ENCODE data around the gene ATP6V0A4.
A peak's percentile ranks its signal among the peaks of the same experiment; 100 is the strongest.
"Not testable (repeated sequence)": the region's sequence is repeated elsewhere in the genome, so short reads cannot be mapped to it uniquely, and the experiment has no call there.

ATP6V0A4 gene

DNA sequence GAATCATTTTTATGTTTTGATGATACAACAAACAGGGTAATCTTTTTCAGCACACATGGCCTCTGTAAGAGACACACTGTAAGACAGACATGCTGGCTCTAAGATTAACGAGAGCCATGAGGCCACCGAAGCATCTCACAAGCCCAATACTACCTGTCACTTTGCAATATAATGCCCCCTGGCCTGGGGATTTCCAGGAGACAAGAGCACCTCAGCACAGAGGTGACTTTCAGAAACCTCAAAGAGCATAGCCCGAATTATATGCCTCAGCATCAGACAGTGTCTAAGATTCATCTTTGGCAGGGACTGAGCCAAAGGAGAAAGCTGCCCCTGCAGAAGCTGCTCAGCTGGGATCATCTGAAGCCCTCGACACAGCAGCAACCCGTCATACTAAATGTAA lies 44.4 kb downstream of the ATP6V0A4 start:
- DNase-seq (ENCODE audit: extremely low spot score, insufficient read length, low read depth), result no peak
- no peak for FAIRE-seq

GRCh38 chr7:138753150-138753518 lies 44.9 kb downstream of the ATP6V0A4 start:
- FAIRE-seq, result no peak
- DNase-seq (ENCODE audit: extremely low spot score, insufficient read length, low read depth), result no peak

DNA sequence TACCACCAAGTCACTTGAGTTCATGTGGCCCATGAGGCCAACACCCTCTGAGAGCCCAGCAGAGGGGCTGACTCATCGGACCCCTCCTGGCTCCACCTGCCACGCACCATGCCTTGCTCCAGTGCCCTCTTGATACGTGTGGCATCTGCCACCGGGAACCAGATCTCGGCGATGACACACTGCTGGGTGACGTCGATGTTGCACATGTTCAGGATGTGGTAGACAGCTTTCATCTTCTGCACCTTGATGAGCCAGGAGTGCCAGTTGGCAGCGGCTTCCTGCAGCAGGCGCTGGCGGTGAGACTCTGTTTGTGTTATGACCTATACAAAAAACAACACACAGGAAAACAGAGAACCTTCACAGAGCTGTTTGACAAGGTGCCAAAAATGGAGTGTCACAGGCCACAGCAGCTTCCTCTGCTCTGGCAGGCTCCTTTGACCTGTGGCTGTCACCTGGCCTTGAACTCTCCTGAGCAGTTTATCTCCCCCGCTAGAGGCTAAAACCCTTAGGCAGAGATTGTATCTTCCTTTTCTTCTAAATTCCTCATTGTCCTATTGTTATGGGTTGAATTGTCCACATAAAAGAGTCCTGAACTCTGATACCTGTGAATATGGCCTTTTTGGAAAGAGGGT lies 45.4 kb downstream of the ATP6V0A4 start:
- FAIRE-seq (peak; percentile 71), DNase-seq (ENCODE audit: extremely low spot score, insufficient read length, low read depth) (peak; percentile 26)

GRCh38 chr7:138750901-138751464 lies 47.0 kb downstream of the ATP6V0A4 start:
- DNase-seq (ENCODE audit: extremely low spot score, insufficient read length, low read depth) (no peak), FAIRE-seq (no peak)

DNA sequence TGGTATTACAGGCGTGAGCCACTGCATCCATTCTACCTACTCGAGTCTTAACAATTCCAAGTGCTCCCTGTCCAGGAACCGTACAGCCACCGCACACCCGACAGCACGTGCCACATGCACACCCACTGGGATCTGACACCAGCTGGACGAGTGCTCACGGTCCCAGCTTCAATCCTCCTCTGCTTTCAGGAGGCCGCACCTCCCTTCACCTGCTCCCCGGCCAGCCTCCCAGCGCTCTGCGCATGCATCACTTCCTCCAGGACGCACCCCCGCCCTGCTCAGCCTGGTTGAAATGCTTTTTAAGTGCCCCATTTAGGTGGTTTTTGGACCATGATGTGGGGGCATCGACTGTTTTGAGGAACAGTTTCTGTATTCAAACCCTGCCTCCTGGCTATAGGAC lies 47.5 kb downstream of the ATP6V0A4 start:
- FAIRE-seq, result no peak
- DNase-seq (ENCODE audit: extremely low spot score, insufficient read length, low read depth), result no peak

DNA sequence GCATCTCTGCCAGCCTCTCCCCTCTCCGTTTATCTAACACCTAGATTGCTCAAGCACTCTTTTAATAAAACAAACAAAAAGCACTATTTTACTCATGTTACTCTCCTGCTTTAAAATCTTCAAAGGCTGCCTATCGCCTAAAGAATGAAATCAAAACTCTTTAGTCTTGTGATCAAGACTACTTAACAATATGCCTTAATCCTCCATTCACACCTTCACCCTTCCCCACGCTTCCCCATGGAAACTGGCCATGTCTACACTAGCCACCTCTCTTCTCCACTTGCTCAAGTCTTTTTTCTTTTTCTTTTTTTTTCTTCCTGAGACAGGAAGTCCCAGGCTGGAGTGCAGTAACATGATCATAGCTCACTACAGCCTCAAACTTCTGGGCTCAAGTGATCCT lies 48.0 kb downstream of the ATP6V0A4 start:
- DNase-seq (ENCODE audit: extremely low spot score, insufficient read length, low read depth) (no peak), FAIRE-seq (no peak)

- FAIRE-seq (no peak), DNase-seq (ENCODE audit: extremely low spot score, insufficient read length, low read depth) (no peak)
These were observed 49.3 kb downstream of the ATP6V0A4 start for GRCh38 chr7:138748666-138749065.

- FAIRE-seq (peak; percentile 38), DNase-seq (ENCODE audit: extremely low spot score, insufficient read length, low read depth) (no peak)
These were observed 51.9 kb downstream of the ATP6V0A4 start for GRCh38 chr7:138746073-138746472.

- FAIRE-seq, result no peak
- no peak for DNase-seq (ENCODE audit: extremely low spot score, insufficient read length, low read depth)
These were observed 52.8 kb downstream of the ATP6V0A4 start for GRCh38 chr7:138745189-138745588.

GRCh38 chr7:138741453-138741735 lies 56.6 kb downstream of the ATP6V0A4 start:
- FAIRE-seq, result no peak
- DNase-seq (ENCODE audit: extremely low spot score, insufficient read length, low read depth), result no peak

DNA sequence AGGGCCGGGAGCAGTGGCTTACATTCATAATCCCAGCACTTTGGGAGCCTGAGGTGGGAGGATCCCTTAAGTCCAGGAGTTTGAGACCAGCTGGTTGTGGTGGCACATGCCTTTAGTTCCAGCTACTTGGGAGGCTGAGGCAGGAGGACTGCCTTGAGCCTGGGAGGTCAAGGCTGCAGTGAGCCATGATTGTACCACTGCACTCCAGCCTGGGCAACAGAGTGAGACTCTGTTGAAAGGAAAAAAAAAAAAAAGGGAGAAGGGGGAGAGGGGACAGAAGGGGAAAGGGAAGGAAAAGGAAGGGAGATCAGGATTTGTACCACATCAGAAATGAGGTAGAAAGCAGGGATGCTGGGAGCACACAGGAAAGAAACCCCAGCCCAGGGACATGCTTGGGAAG lies 58.1 kb downstream of the ATP6V0A4 start:
- DNase-seq (ENCODE audit: extremely low spot score, insufficient read length, low read depth) (no peak), FAIRE-seq (no peak)

DNA sequence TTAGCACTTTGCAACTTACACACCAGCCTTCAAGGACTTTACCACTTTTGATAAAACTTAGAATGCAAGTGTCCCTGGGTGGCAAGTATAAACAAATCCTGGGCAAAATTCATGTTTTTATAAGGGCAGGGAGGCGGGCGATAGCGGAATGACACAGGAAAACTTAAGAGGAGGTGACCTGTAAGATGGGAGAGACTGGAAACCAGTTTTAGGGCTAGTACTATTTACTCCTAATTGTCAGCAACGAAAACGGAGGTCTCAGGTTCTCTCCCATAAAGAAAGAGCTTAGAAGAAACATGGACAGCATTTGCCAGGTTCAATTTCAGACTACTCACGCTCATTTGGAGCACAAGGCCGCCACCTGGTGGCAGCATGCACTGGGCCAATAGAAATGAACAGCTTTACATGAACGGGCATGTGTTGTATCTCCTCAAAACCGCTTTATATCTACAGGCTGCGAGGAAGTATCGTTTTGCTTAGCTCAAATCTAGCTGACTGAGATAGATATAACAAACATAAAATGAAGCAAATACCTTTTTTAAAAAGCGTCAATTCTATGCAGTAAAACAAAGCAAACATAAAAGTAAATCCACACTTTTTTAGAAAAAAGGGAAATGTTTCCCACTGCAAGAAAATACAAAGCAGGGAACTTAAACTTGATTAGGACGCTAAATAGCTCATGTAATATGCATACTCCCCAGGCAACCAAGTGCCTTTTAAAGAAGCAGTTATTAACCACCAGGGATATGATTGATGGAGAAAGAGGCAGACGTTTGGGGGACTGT lies 59.3 kb downstream of the ATP6V0A4 start:
- peak; percentile 45 for DNase-seq (ENCODE audit: extremely low spot score, insufficient read length, low read depth)
- peak; percentile 71 for FAIRE-seq

DNA sequence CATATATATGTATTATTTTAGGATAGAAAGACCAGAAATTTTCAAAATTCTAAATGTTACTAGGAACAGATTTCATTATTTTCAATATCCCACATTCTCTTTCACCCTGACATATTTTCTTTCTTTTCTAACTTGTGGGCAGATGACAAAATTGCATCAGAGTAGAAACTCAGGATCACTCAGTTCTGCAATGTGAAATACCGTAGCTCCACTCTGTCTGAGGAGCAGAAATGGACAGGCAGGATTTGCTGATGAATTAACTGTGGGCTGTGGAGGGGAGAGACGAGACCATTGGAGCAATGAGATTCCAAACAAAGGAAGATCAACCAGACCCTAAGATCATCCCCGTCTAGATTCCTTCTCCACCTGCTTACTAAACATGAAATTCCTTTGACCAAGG lies 59.9 kb downstream of the ATP6V0A4 start:
- DNase-seq (ENCODE audit: extremely low spot score, insufficient read length, low read depth), result no peak
- no peak for FAIRE-seq

DNA sequence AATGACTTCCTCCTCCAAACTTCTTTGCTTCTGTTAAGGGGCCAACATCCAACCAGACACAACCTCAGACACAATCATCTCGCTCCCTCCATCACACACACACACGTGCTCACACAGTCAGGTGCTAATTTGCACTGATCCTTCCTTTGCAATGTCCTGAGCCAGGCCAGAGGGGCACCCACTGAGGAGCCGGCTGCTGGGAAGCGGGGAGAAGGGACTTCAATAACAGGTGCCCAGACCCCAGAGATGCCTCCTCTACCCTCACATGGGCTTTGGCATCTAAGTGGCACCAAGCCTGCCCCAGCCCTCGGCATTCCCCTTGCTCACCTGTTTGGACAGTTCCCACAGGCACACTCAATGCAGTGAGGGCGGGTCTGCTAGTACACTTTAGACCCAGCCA lies 62.6 kb downstream of the ATP6V0A4 start:
- FAIRE-seq (no peak), DNase-seq (ENCODE audit: extremely low spot score, insufficient read length, low read depth) (no peak)

- not testable (repeated sequence) for FAIRE-seq
These were observed 66.3 kb downstream of the ATP6V0A4 start for GRCh38 chr7:138731733-138732132.

DNA sequence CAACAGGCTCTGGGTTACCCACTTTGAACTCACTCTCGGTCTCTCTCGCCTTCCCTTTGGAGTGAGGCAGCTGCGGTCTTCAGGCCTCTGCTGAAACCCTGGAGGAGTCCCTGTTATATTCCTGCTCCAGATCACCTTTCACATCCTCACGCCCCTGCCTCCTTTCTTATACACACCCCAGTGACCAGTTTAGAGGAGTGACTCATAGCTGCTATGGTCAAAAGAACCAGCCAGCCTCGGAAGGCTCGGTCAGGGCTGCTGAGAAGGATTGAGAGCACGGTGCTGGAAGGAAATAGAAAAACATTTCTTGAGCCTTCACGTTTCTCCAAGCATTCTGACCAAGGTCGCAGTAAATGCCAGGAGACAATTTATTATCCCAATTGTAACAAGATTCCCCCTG lies 68.6 kb downstream of the ATP6V0A4 start:
- FAIRE-seq (no peak), DNase-seq (ENCODE audit: extremely low spot score, insufficient read length, low read depth) (no peak)

More at GRCh38 chr7:138731733-138732132, 66.3 kb downstream of the ATP6V0A4 start:
- not testable (repeated sequence) for DNase-seq (ENCODE audit: extremely low spot score, insufficient read length, low read depth)

DNA sequence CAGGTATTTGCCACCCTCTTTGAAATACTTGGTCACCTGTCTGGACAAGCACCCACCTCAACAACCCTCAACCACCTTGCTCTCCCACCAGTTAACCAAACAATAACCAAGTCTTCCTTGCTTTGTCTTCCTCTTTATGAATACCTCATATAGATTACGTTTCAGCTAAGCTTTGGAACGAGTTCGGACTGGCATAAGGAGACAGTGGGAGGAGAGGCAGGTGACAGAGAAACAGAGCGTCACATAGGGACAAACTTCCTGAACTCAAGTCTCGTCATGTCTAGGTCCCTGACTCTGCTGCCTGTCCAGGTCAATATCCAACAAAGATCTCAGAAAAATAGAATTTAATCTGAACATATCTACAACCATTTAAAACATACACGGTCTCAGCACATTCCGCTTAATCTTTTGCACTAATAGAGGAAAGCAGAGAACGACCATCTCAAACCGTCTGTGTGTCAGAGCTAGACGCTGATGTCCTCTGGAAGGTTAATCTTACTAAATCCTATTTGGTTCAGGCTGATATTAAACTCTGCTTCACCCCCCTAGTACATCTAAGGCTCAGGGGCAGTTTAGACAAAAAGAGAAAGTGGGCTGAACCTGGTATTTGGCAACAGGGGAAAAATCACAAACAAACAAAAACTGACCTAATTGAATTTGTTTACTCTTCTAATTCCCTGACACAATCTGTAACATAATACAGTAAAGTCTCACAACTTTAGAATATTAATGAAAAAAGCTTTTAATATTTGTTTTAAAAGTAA lies 70.5 kb downstream of the ATP6V0A4 start:
- DNase-seq (ENCODE audit: extremely low spot score, insufficient read length, low read depth), result no peak
- no peak for FAIRE-seq

DNA sequence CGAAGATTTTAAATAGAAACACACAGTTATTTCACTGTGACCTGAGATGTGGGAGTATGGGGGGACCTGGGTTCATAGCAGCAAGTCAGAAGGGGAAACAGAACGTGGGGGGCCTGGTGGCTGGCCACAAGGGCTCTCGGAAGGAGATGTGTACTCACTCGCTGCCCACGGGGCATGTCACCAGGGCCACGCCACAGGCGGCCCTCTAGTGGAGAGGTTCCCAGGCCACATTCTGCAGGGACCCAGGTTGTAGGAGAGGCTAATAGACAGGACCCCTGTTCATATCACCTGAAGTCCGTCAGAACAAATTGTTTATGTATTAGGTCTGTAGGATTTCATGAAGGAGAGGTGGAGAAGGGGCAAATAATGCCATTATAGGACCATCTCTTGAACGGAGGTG lies 71.7 kb downstream of the ATP6V0A4 start:
- no peak for DNase-seq (ENCODE audit: extremely low spot score, insufficient read length, low read depth)

DNA sequence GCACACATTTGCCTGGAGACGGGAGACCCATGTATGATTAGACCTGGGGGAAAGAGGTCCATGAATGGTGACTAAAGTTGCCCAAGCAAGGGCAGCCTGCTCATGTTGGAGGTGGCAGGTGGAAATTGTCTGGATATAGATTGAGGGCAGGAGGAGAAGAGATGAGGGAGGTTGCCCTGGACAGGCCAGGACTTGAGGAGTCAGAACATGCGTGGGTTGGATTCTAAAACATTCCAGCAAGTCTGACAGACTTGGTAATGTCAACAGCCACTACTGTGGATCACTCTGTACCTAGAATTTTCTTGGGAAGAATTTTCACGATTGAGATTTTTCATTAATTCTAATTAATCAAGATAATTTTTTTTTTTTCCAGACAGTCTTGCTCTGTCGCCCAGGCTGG lies 77.7 kb downstream of the ATP6V0A4 start:
- DNase-seq (ENCODE audit: extremely low spot score, insufficient read length, low read depth) (no peak), FAIRE-seq (no peak)

More for the DNA sequence above, 71.7 kb downstream of the ATP6V0A4 start:
- no peak for FAIRE-seq

DNA sequence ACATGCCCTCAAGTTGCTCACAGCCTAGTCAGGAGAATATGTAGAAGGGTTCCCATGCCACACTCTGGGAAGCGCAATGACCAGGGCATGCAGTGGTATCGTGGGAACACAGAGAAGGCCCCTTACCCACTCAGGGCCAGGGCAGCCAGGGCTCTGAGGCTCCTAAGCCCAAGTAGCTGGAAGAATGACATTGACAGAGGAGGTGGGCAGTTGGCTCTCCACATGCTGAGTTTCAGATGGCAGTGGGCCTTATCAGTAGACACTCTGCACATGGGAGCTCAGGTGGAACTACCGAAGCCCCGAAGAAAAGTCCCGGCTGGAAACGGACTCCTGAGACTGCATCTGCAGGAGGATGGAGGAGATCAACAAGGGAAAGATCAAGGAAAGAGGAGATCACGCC lies 81.1 kb downstream of the ATP6V0A4 start:
- DNase-seq (ENCODE audit: extremely low spot score, insufficient read length, low read depth) (no peak), FAIRE-seq (no peak)

- no peak for DNase-seq (ENCODE audit: extremely low spot score, insufficient read length, low read depth)
- no peak for FAIRE-seq
These were observed 84.8 kb downstream of the ATP6V0A4 start for GRCh38 chr7:138713191-138713590.

All from GM18507 (cell line).